Heart right ventricle (tissue), 16 donors: ENCODE data around the gene UBE2J2. TPM values are rescaled to one million over a fixed set of nuclear protein-coding genes. Genes with fewer than 3 reads are reported as not detected.

Experiments used
- ATAC-seq, 8 donors: fragments of 200-7000 bp; cut with Tn5 transposase; one replicate each; pipeline ENCODE4 v1.9.1; 2020; ENCODE audit warnings: mild to moderate bottlenecking in 8 of 8, moderate library complexity in 8 of 8, moderate number of reproducible peaks in 1 of 8
- DNase-seq, 2 donors: peaks; one replicate each; pipeline ENCODE4 v3.0.0-alpha.2; 2020
- H3K27ac ChIP-seq, 10 donors: fragments of 200-600 bp; sonication (generic) in 2 of 10; one replicate each; pipeline versions ENCODE4 v1.5.0 to v1.8.0; 2020 to 2022; ENCODE audit warnings: mild to moderate bottlenecking in 3 of 10
- H3K27me3 ChIP-seq, 7 donors: fragments of 200-600 bp; one replicate each; pipeline ENCODE4 v1.8.0; 2021 to 2022; ENCODE audit warnings: mild to moderate bottlenecking in 2 of 7
- H3K36me3 ChIP-seq, 9 donors: fragments of 200-600 bp; sonication (generic) in 1 of 9; one replicate each; pipeline versions ENCODE4 v1.5.0 to v1.8.0; 2020 to 2022; ENCODE audit warnings: mild to moderate bottlenecking in 2 of 9
- H3K4me1 ChIP-seq, 9 donors: fragments of 200-600 bp; sonication (generic) in 1 of 9; one replicate each; pipeline versions ENCODE4 v1.5.0 to v1.8.0; 2020 to 2022; ENCODE audit warnings: mild to moderate bottlenecking in 4 of 9
- H3K4me3 ChIP-seq, 10 donors: fragments of 200-600 bp; sonication (generic) in 2 of 10; one replicate each; pipeline versions ENCODE4 v1.5.0 to v1.8.0; 2020 to 2022; ENCODE audit warnings: mild to moderate bottlenecking in 7 of 10, moderate library complexity in 2 of 10
- H3K9me3 ChIP-seq, 11 donors: fragments of 200-600 bp in 10 of 11; sonication (generic) in 2 of 11; one replicate each; pipeline versions ENCODE4 v1.5.0 to v1.8.0; 2013 to 2022; ENCODE audit warnings: mild to moderate bottlenecking in 2 of 11, control low read depth in 1 of 11, moderate library complexity in 1 of 11
- WGBS, 2 donors: extraction: QIAGEN DNeasy Blood & Tissue Kit; methylation state at CpG; one replicate each; pipeline ENCODE4 v1.1.7; 2013; ENCODE audit warnings: inconsistent platforms in 1 of 2; 5-methylcytosine and 5-hydroxymethylcytosine counted together
- intact Hi-C, 10 donors: fragments of 100-400 bp; cut with DNase I; formaldehyde crosslinking; loops; one replicate each; pipeline versions ENCODE4 v1.11.1 to v1.14.2; 2022
- polyA plus RNA-seq, 2 donors: library from polyadenylated mRNA; stranded (reverse); fragments of 200-250 nt; gene quantifications; one replicate each; pipeline ENCODE4 v1.2.3, GENCODE V29; 2013
- total RNA-seq, 10 donors: library from RNA; stranded (reverse); fragmentation: NEBNext Ultra II Directional in 3 of 10; extraction: Animal tissue kit (Norgen Biotek cat#: 25700) in 3 of 10; gene quantifications; one replicate each; pipeline versions ENCODE4 v1.2.1 to v1.2.4, GENCODE V29; 2021 to 2023
- TF ChIP-seq, protein P1 (sequence below), 9 donors: fragments of 200-600 bp; sonication (generic) in 2 of 9; IDR thresholded peaks; one replicate each; pipeline versions ENCODE4 v1.5.0 to v1.8.0; 2021 to 2022; ENCODE audit warnings: antibody characterized with exemption in 9 of 9, mild to moderate bottlenecking in 5 of 9, moderate library complexity in 1 of 9
- donor health status: Arrhythmogenic right ventricular cardiomyopathy.
- donor health status: ischemic (EF 13 %, LVEDD 7.1; RV severe dilation, severe dysfunction).
- donor health status: healthy with polysubstance abuse.
- donor health status: DM: no; HTN: yes; CAD: no.
- donor health status: DM: no; HTN: no; CAD: no.
- donor health status: ischemic (EF 25% LVEDD 6.9; RV normal size, moderate dysfunction).
- donor health status: ischemic (EF 25% LVEDD 5.7; RV mildly dilated, moderate dysfunction).
- donor health status: healthy.
- donor health status: DM: yes; HTN: yes; CAD: no.
- donor health status: Ischemic cardiomyopathy.
- donor health status: ischemic (EF 35%, LVEDD 5.7; RV mildly dilated, moderate dysfunction).
- donor health status: nonischemic (EF 11% LVEDD 7.7; RV severe dilation, severe dysfunction).
- donor health status: DM: yes; HTN: yes; CAD: no.
- donor health status: PGD.
- donor health status: ischemic (EF 29% LVEDD 5.4; RV normal size, mild dysfunction).
- donor health status: nonischemic (EF 23%, LVEDD 6.1; RV moderate dilation, normal function).

UBE2J2 gene
- total and polyA plus RNA-seq, 12 donors, result 23.5 to 44.1 (median 30.5) TPM

DNA sequence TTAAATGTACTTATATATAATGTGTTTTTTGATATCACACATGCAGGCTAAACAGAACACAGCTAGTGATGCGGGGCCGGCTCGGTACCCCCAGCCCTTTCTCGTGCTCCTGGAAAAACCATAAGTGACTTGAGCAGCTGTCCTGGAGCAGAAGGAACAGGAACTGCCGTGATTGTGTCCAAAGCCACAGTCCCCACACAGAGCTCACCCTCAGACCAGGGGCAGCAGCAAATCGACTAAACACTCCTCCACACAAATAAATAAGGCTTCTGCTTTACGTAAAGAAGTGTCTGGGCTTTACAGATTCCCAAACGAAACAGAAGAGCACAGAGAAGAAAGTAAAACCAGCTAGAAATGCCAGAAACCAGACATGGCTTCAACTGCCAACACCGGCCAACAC is 9.6 kb downstream of the UBE2J2 start:
- no peak overlapping the region for H3K4me3 ChIP-seq
- TF ChIP-seq, protein P1, sequence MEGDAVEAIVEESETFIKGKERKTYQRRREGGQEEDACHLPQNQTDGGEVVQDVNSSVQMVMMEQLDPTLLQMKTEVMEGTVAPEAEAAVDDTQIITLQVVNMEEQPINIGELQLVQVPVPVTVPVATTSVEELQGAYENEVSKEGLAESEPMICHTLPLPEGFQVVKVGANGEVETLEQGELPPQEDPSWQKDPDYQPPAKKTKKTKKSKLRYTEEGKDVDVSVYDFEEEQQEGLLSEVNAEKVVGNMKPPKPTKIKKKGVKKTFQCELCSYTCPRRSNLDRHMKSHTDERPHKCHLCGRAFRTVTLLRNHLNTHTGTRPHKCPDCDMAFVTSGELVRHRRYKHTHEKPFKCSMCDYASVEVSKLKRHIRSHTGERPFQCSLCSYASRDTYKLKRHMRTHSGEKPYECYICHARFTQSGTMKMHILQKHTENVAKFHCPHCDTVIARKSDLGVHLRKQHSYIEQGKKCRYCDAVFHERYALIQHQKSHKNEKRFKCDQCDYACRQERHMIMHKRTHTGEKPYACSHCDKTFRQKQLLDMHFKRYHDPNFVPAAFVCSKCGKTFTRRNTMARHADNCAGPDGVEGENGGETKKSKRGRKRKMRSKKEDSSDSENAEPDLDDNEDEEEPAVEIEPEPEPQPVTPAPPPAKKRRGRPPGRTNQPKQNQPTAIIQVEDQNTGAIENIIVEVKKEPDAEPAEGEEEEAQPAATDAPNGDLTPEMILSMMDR (IDR thresholded peaks at IDR 0.05), result no peak
- peaks cover 0 to 40% (median 22%) of the 10 kb centered on the region in 9 donors for H3K4me1 ChIP-seq
- H3K27me3 ChIP-seq, result no peaks in the 10 kb centered on the region
- 88 to 92% methylated on average over 9 of the region's 9 CpGs for WGBS, 2 donors
- no peaks in the 10 kb centered on the region for H3K9me3 ChIP-seq
- no peak overlapping the region for H3K27ac ChIP-seq
- intact Hi-C loops, result no loop called here
- ATAC-seq, result no peak
- DNase-seq, result no peak
- peaks cover 0 to 97% (median 28%) of the 10 kb centered on the region in 9 donors for H3K36me3 ChIP-seq

DNA sequence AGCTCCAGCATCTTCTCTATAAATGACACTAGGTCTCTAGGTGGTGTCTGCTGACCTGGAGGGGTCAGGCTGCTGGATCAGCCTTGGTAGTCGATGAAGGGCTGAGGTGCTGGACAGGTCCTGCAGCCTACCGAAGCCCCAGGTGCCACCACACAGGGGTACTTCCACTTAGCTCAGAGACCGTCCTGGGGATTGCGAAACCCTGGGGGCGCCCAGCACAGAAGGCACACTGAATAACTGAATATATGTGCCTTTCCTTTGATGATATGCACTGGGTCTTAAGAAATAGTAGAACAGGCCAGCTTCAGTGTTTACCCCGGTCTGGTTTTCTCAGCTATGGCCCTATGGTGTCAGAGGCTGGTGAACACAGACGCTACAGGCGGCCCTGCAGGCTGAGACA is 10.9 kb downstream of the UBE2J2 start:
- intact Hi-C loops, result no loop called here
- Histone ChIP-seq H3K4me1 (peaks cover 0 to 35% (median 22%) of the 10 kb centered on the region in 9 donors), H3K9me3 (no peaks in the 10 kb centered on the region), H3K27ac (no peak overlapping the region), H3K36me3 (peaks cover 0 to 90% (median 28%) of the 10 kb centered on the region in 9 donors), H3K27me3 (no peaks in the 10 kb centered on the region), H3K4me3 (no peak overlapping the region)
- TF ChIP-seq, protein P1 (IDR thresholded peaks at IDR 0.05), result no peak
- 93 to 95% methylated on average over 8 of the region's 8 CpGs for WGBS, 2 donors
- no peak for DNase-seq
- no peak for ATAC-seq

DNA sequence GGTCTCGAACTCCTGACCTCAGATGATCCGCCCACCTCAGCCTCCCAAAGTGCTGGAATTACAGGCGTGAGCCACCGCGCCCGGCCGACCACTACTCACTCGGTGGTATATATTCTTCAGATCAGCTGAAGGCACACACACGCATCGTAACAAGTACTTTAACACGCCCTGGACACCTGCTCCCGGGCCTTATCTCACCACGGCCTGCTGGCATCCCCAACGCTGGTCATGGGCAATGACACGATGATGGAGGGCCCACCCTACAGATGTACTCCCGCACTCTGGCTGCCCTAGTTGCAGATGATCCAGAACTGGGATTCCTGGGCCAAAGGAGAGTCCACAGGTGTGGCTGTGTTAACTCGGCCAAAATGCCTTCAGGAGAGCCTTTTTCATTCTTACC is 11.6 kb downstream of the UBE2J2 start:
- Histone ChIP-seq H3K27me3 (no peaks in the 10 kb centered on the region), H3K27ac (no peak overlapping the region), H3K4me1 (peaks cover 0 to 35% (median 22%) of the 10 kb centered on the region in 9 donors), H3K36me3 (peaks cover 0 to 84% (median 28%) of the 10 kb centered on the region in 9 donors), H3K4me3 (no peak overlapping the region), H3K9me3 (no peaks in the 10 kb centered on the region)
- ATAC-seq (no peak), DNase-seq (no peak)
- intact Hi-C loops, result no loop called here
- WGBS, 2 donors, result 95 to 96% methylated on average over 16 to 17 of the region's 17 CpGs
- TF ChIP-seq, protein P1 (IDR thresholded peaks at IDR 0.05), result no peak

GRCh38 chr1:1260843-1261560 is 12.7 kb downstream of the UBE2J2 start:
- H3K27ac ChIP-seq, result peak overlapping the region in 5 of 10 donors; percentile 5 to 56 (median 24)
- no peaks in the 10 kb centered on the region for H3K9me3 ChIP-seq
- WGBS, 2 donors, result 55 to 61% methylated on average over 16 of the region's 16 CpGs
- H3K27me3 ChIP-seq, result no peaks in the 10 kb centered on the region
- H3K4me3 ChIP-seq, result no peak overlapping the region
- TF ChIP-seq, protein P1 (IDR thresholded peaks at IDR 0.05), result no peak
- peak in 6 of 8 donors; percentile 4 to 57 (median 33) for ATAC-seq
- intact Hi-C loops, result no loop called here
- no peak for DNase-seq
- H3K4me1 ChIP-seq, result peaks cover 0 to 35% (median 22%) of the 10 kb centered on the region in 9 donors
- peaks cover 0 to 85% (median 28%) of the 10 kb centered on the region in 9 donors for H3K36me3 ChIP-seq
